Measurements from ENCODE around the gene C3orf20. TPM values are rescaled to one million over a fixed set of nuclear protein-coding genes. Genes with fewer than 3 reads are reported as not detected.
"Not testable (repeated sequence)": the region's sequence is repeated elsewhere in the genome, so short reads cannot be mapped to it uniquely, and the experiment has no call there.

Gene C3orf20
- total RNA-seq, 1 donor from 2014 or later = not detected

DNA sequence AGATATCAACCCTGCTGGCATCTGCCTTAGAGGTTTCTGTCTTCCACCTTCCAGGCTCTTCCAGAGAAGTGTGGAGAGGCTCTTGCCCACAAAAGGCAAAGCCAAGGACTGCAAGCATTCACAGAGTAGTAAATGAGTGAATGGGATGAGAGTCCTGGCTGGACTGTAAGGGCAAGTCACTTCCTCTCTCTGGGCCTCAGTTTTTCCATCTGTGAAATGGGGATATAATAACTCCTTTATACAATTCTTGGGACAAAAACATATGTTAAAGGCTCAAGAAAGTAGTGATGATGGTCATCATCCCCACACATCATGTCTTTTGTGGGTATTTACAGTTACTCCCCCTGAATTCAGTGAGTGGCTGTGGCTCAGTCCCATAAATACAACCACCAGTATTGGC is 133.1 kb downstream of the C3orf20 start:
- Mint-ChIP-seq H3K27ac (ENCODE audit: unreplicated experiment) (no peak overlapping the region), H3K36me3 (ENCODE audit: unreplicated experiment) (no peaks in the 10 kb centered on the region), H3K4me3 (ENCODE audit: unreplicated experiment) (no peak overlapping the region), H3K9me3 (ENCODE audit: unreplicated experiment) (peaks cover 2% of the 10 kb centered on the region), H3K4me1 (ENCODE audit: low read depth, unreplicated experiment) (no peaks in the 10 kb centered on the region), H3K27me3 (ENCODE audit: unreplicated experiment) (peaks cover 16% of the 10 kb centered on the region)
- TF ChIP-seq, protein P1, sequence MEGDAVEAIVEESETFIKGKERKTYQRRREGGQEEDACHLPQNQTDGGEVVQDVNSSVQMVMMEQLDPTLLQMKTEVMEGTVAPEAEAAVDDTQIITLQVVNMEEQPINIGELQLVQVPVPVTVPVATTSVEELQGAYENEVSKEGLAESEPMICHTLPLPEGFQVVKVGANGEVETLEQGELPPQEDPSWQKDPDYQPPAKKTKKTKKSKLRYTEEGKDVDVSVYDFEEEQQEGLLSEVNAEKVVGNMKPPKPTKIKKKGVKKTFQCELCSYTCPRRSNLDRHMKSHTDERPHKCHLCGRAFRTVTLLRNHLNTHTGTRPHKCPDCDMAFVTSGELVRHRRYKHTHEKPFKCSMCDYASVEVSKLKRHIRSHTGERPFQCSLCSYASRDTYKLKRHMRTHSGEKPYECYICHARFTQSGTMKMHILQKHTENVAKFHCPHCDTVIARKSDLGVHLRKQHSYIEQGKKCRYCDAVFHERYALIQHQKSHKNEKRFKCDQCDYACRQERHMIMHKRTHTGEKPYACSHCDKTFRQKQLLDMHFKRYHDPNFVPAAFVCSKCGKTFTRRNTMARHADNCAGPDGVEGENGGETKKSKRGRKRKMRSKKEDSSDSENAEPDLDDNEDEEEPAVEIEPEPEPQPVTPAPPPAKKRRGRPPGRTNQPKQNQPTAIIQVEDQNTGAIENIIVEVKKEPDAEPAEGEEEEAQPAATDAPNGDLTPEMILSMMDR (IDR thresholded peaks at IDR 0.05; ENCODE audit: partially characterized antibody, unreplicated experiment) = no peak
- DNase-seq = no peak

DNA sequence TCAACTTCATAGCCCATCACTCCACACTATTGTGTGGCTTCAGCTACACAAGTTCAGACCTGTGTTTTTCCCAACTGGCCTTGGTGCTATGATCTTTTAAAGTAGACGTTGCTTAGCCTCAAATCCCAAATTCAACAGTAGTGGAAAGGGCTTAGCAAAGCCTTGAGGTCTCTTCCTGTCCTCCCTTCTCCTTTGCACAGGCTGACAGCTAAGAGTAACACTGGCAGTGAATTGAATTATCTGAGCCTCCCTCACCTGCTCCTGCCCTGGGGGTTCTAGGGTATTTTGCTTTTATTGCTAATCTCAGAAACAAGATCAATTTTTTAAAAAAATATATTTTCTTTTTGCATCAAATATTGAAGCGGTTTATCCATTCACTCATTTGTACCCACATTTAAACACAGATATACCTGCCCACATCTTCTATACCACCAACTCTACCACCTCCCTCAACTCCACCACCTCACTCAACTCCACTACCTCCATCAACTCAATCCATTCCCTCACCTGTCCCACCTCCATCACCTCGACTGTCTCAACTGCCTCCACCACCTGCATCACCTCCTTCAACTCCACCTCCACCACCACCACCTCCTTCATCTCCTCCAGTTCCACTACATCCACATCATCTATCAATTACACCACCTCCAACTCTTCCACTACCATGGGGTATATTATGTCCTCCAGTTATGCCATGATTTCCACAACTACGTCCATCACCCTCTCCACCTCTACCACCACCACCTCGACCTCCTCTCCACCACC is 133.7 kb downstream of the C3orf20 start:
- H3K4me3 Mint-ChIP-seq (ENCODE audit: unreplicated experiment) = no peak overlapping the region
- no peaks in the 10 kb centered on the region for H3K36me3 Mint-ChIP-seq (ENCODE audit: unreplicated experiment)
- H3K27me3 Mint-ChIP-seq (ENCODE audit: unreplicated experiment) = peaks cover 16% of the 10 kb centered on the region
- no peak overlapping the region for H3K27ac Mint-ChIP-seq (ENCODE audit: unreplicated experiment)
- TF ChIP-seq, protein P1 (IDR thresholded peaks at IDR 0.05; ENCODE audit: partially characterized antibody, unreplicated experiment) = no peak
- peaks cover 4% of the 10 kb centered on the region for H3K9me3 Mint-ChIP-seq (ENCODE audit: unreplicated experiment)
- no peaks in the 10 kb centered on the region for H3K4me1 Mint-ChIP-seq (ENCODE audit: low read depth, unreplicated experiment)
- no peak for DNase-seq

DNA sequence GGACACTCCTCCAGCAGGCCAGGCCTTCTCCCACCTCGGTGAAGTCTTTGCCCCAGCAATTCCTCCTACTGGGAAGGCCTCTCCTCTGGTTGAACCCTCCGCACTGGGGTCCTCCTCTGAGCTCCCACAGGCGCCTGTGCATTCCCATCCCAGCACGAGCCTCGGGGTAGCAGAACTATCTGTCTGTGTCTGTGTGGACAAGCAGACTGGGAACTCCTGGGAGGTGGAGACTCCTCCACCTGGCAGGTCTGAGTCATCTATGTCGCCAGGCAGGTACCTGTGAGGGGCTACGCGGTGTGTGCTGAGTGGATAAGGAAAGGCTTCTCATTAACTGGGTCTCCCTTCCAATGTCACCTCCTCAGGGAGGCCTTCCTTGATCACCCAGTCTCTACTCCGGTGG is 134.7 kb downstream of the C3orf20 start:
- H3K9me3 Mint-ChIP-seq (ENCODE audit: unreplicated experiment); H3K27ac Mint-ChIP-seq (ENCODE audit: unreplicated experiment); DNase-seq; H3K36me3 Mint-ChIP-seq (ENCODE audit: unreplicated experiment); H3K4me1 Mint-ChIP-seq (ENCODE audit: low read depth, unreplicated experiment): not testable (repeated sequence)
- Mint-ChIP-seq H3K27me3 (ENCODE audit: unreplicated experiment) (peaks cover 16% of the 10 kb centered on the region), H3K4me3 (ENCODE audit: unreplicated experiment) (peak overlapping the region; percentile 75)

DNA sequence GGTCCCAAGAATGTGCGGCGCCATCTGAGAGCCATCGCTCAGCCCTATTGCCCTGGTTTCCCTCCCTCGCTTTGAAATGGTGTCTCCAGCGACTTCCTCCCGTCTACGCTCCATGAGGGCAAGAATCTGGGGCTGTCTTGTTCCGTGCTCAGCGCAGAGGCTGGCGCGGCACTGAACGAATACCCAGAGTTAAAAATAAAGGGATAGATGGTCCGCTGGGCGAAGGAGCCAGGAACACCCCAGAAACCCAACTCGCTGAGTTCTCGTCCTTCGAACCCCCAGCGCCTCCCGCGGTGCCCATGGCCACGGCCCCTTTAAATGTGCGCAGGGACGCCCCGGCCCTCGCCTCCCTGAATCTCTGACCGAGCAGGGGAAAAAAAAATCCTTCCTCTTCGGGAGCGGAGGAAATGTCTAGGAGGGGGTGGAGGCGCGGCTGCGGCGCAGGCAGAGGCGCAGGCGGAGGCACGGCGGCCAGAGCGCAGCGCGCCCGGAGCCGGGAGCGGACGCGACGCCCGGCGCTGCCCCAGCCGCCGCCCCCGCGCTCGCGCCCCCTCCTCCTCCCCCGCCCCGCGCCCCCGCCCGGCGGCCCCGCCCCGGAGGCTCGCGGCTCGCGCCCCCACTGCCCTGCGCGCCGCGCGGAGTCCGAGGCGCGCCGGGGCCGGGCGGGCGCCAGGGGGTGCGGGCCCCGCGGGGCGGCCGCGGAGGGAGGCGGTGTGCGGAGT is 135.3 kb downstream of the C3orf20 start:
- H3K27ac Mint-ChIP-seq (ENCODE audit: unreplicated experiment) = no peak overlapping the region
- TF ChIP-seq, protein P1 (IDR thresholded peaks at IDR 0.05; ENCODE audit: partially characterized antibody, unreplicated experiment) = no peak
- no peaks in the 10 kb centered on the region for H3K36me3 Mint-ChIP-seq (ENCODE audit: unreplicated experiment)
- H3K9me3 Mint-ChIP-seq (ENCODE audit: unreplicated experiment) = peaks cover 8% of the 10 kb centered on the region
- H3K27me3 Mint-ChIP-seq (ENCODE audit: unreplicated experiment) = peaks cover 22% of the 10 kb centered on the region
- peak overlapping the region; percentile 75 for H3K4me3 Mint-ChIP-seq (ENCODE audit: unreplicated experiment)
- DNase-seq = peak; percentile 40
- peaks cover 9% of the 10 kb centered on the region for H3K4me1 Mint-ChIP-seq (ENCODE audit: low read depth, unreplicated experiment)

DNA sequence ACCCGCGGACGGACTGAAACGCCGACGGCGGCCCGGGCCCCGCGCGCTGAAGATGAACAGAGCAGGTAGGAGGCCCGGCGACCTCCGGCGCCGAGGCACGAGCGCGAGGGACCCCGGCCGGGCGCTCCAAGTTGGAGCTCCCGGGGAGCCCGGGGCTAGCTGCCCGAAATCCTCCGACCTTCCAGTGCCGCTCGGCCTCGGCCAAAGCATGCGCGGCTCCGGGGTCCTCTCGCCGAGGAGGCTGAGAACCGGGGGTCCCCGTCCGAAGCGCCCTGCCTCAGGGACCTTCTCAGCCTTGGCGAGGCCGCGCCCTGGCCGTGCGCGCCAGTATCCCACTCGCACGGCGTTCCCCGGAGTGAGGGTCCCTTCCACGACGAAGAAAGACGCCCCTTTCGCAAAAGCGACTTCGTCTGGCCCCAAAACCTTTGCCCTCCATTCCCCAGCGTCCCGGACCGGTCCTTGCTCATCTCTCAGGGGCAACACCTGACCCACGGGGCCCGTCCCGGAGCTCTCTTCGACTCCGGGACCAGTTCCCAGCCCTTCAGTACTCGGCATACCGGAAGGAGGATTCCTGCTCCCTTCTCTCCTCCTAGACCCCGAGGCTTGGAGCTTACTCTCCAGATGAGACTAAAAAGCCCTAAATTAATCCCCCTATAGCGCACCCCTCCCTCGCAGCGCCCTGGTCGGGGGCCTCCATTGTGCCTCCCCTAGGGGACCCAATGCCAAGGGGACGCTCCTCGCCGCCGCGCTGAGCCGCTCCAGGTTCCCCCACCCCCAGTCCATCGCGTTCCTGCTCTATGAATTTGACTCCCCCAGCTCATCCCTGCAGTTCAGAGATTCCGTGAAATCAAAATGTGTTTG is 136.1 kb downstream of the C3orf20 start:
- H3K27me3 Mint-ChIP-seq (ENCODE audit: unreplicated experiment) = peaks cover 22% of the 10 kb centered on the region
- peaks cover 9% of the 10 kb centered on the region for H3K4me1 Mint-ChIP-seq (ENCODE audit: low read depth, unreplicated experiment)
- H3K36me3 Mint-ChIP-seq (ENCODE audit: unreplicated experiment) = no peaks in the 10 kb centered on the region
- H3K27ac Mint-ChIP-seq (ENCODE audit: unreplicated experiment) = no peak overlapping the region
- peak overlapping the region; percentile 88 for H3K4me3 Mint-ChIP-seq (ENCODE audit: unreplicated experiment)
- TF ChIP-seq, protein P1 (IDR thresholded peaks at IDR 0.05; ENCODE audit: partially characterized antibody, unreplicated experiment) = no peak
- peak; percentile 36 for DNase-seq
- peaks cover 8% of the 10 kb centered on the region for H3K9me3 Mint-ChIP-seq (ENCODE audit: unreplicated experiment)

All from glutamatergic neuron (in vitro differentiated cells).